ACHN (cell line): ENCODE data around the gene COL28A1.
"Not testable (repeated sequence)": the region's sequence is repeated elsewhere in the genome, so short reads cannot be mapped to it uniquely, and the experiment has no call there.

Experiments used
- DNase-seq: peaks from one replicate; pipeline ENCODE4 v3.0.0-alpha.2; 2015
- in situ Hi-C: cut with HindIII; loops from 2 replicates; pipeline ENCODE4 v1.10.0; 2017; ENCODE audit warnings: low sequenced_read_pairs, low pct_ligation_motif_present, low pct_unique_long_range_greater_than_20kb

The COL28A1 gene

GRCh38 chr7:7399707-7400106, 136.0 kb downstream of the COL28A1 start:
- in situ Hi-C loops, result loop anchor here (25.0 kb wide), 1 partner anchor 138 kb away; the partner anchor contains the start of gene COL28A1

GRCh38 chr7:7395785-7396184, 139.9 kb downstream of the COL28A1 start:
- DNase-seq, result no peak
- in situ Hi-C loops, result no loop called here

More at GRCh38 chr7:7399707-7400106, 136.0 kb downstream of the COL28A1 start:
- no peak for DNase-seq

DNA sequence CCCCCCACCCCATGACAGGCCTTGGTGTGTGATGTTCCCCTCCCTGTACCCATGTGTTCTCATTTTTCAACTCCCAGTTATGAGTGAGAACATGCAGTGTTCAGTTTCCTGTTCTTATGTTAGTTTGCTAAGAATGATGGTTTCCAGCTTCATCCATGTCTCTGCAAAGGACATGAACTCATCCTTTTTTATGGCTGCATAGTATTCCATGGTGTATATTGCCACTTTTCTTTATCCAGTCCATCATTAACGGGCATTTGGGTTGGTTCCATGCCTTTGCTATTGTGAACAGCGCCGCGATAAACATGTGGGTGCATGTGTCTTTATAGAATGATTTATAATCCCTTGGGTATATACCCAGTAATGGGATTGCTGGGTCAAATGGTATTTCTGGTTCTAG, 147.5 kb downstream of the COL28A1 start:
- in situ Hi-C loops, DNase-seq: not testable (repeated sequence)

DNA sequence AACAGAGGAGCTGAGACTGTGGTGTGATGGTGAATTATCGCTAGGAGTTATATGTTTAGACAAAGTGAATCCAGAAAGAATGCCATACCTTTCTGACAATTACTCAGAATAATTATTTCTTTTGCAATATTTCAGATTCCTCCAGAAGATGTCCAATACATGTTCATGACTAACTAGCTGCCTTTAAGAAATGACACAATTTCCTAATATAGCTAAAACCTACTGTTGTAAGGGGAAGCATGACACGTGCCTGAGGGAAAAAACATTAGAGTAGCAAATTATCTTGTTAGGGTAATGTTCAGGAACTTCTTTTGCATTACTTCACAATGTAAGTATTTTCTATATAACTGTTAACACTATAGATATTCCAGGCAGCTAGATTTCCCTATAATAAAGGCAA, 150.3 kb downstream of the COL28A1 start:
- no peak for DNase-seq
- in situ Hi-C loops, result no loop called here

DNA sequence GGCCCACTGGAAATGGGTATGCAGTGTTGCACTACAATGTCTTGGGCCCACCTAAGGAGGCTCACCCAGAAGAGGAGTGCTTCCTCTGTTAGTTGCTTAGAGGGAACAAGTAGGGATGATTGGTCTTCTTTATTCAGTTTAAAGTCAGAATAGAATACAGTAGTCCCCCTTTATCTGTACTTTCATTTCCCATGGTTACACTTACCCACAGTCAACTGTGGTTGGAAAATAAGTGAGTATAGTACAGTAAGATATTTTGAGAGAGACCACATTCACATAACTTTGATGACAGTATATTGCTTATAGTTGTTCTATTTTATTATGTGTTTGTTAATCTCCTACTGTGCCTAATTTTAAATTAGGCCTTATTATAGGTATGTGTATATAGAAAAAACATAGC, 151.4 kb downstream of the COL28A1 start:
- in situ Hi-C loops, result no loop called here

GRCh38 chr7:7375538-7375937, 160.1 kb downstream of the COL28A1 start:
- in situ Hi-C loops, result no loop called here

More for the DNA sequence above, 151.4 kb downstream of the COL28A1 start:
- DNase-seq, result no peak

GRCh38 chr7:7370076-7370475, 165.6 kb downstream of the COL28A1 start:
- in situ Hi-C loops, result no loop called here
- DNase-seq, result no peak

More at GRCh38 chr7:7375538-7375937, 160.1 kb downstream of the COL28A1 start:
- no peak for DNase-seq

DNA sequence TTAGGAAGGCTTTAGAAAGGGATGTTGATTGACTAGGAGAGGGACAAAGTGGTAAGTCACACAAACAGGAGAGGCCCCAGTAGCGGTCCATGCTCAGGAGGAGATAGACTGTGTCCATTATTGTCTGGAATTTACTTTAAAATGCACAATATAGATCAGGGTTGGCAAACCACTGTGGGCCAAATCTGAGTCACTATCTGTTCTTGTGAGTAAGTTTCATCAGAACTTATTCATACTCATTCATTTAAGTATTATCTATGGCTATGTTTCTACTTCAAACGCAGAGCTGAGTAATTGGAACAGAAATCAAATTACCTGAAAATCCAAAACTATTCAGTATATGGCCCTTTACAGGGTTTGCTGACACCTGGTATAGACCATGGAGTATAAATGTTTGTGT, 166.5 kb downstream of the COL28A1 start:
- DNase-seq, result no peak
- in situ Hi-C loops, result no loop called here

- in situ Hi-C loops, result no loop called here
- DNase-seq, result no peak
Measured at GRCh38 chr7:7354674-7355073, 181.0 kb downstream of the COL28A1 start.

GRCh38 chr7:7352845-7353244, 182.8 kb downstream of the COL28A1 start:
- in situ Hi-C loops, result no loop called here
- peak; percentile 32 for DNase-seq

DNA sequence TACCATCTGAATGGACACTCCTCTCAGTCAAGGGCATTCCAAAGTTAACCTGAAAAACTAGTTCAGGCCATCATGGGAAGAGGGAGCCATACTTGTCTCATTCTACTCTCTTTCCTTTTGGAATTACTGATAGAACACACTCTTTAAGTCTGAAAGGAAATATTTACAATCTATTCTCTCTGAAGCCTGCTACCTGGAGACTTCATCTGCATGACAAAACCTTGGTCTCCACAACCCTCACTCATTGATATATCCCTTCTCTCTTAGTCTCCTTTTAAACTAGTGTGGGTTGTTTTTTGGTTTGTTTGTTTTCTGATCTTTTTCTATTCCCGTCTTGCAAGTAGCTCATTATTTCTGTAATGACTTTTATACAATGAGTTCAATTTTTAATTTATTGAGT, 183.8 kb downstream of the COL28A1 start:
- in situ Hi-C loops, result no loop called here
- no peak for DNase-seq

DNA sequence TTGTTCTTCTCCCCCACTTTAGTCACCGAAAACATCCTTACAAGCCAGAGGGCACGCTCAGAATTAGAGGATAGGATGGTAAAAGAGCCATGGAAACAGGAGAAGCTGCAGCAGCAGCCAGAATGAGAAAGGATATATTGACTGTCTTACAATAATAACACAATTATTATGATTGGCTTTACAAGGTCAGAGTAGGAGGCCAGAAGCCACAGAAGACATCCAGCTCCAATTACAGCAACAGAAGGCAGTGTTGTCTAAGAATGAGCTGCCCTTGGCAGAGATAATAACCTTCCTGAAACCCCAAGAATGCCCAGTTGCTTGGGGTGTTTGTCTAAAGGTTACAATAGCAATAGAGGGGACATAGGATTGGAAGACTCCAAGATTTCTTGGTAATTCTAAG, 184.5 kb downstream of the COL28A1 start:
- in situ Hi-C loops, result no loop called here
- DNase-seq, result no peak

GRCh38 chr7:7349156-7349555, 186.5 kb downstream of the COL28A1 start:
- in situ Hi-C loops, result no loop called here
- DNase-seq, result no peak

DNA sequence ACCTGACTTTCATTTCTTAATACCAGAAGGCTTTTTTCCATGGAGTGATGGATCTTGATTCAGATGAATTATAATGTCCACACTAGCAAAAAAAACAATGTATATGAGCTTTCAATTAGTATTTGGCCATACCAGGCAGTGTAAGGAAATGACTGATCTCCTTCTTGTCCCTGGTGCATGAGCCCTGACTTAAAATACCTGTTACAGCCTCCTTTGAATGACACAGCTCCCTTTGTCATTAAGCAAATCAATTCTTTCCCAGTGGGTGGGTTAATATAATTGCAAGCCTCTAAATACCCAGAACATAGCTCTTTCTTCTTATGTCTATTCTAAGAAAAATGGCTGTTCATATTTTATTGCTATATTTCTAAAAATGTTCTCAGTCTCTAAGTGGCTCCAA, 188.6 kb downstream of the COL28A1 start:
- in situ Hi-C loops, result no loop called here
- DNase-seq, result no peak

- no peak for DNase-seq
- in situ Hi-C loops, result no loop called here
Measured at GRCh38 chr7:7344583-7344982, 191.1 kb downstream of the COL28A1 start.

- in situ Hi-C loops, result no loop called here
- no peak for DNase-seq
Measured at GRCh38 chr7:7335909-7336308, 199.8 kb downstream of the COL28A1 start.

DNA sequence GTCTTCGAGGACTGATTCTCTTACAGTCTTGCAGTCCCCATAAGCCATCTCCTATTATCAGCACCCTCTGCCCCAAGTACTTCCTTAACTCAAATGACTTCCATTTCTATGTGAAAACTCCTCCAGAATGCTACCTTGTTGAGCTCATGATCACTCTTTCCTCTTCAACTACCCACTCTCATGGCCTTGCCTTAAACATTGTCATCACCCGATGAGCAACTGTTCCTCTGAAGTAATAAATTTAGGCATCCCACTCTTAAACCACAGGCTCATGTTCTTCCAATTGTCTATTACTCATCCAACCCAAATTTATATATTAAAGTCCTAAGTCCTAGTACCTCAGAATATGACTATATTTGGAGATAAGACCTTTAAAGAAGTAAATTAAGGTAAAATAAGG, 200.5 kb downstream of the COL28A1 start:
- in situ Hi-C loops, result no loop called here

DNA sequence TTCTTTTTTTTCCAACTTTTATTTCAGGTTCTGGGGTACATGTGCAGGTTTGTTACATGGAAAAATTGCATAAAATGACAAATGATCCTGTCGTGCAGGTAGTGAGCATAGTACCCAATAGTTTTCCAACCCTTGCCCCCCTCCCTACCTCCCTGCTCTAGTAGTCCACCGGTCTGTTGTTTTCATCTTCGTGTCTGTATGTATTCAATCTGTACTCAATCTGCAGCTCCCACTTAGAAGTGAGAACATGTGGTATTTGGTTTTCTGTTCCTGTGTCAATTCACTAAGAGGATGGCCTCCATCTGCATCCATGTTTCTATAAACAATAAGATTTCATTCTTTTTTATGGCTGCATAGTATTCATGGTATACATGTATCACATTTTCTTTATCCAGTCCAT, 202.1 kb downstream of the COL28A1 start:
- in situ Hi-C loops, result no loop called here
- DNase-seq, result no peak

More for the DNA sequence above, 200.5 kb downstream of the COL28A1 start:
- no peak for DNase-seq

- in situ Hi-C loops, result no loop called here
- no peak for DNase-seq
Measured at GRCh38 chr7:7331523-7331922, 204.2 kb downstream of the COL28A1 start.

DNA sequence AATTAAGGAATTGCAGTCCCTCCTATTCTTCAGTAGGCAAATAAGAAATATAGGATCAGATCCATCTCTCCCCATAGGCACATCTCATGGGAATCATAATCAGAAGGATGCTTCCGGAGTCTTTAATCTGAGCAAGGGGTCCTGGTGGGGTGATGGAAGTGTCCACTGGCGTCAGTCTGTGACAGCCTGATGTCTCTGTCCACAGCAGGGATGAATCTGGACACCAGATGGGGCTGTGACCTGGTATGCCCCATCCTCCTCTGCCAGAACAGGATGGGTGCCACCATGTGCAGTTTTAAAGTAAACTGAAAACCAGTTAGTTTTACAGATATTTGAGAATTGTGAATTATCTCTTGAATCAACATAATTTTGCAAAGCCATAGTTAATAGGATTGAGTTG, 204.7 kb downstream of the COL28A1 start:
- in situ Hi-C loops, result no loop called here
- peak; percentile 23 for DNase-seq

DNA sequence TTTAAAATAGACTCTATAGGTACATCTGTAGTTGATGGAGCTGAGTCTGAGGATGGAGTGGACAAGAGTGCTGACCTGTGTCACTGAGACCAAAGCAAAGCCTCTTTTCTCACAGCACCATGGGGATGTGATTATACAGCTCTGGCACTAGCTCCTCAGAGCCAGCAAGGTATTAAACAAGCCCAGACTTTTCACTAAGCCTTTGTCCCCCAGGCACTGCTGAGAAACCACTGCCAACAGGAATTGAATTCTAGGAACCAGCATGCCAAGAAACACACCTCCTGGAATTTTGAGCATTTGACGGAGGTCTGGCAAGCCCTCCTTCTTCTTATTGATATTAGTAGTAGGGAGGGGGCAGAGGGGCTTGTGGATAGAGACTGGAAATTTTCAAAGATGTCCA, 206.3 kb downstream of the COL28A1 start:
- in situ Hi-C loops, result no loop called here
- DNase-seq, result no peak
